ENCODE results near the gene PPP3CA.

Gene PPP3CA

GRCh38 chr4:101163936-101164335 is 183.4 kb downstream of the PPP3CA start:
- Histone ChIP-seq H3K27ac (ENCODE audit: low read depth, low read length, poor library complexity, severe bottlenecking) (no peak overlapping the region), H2AFZ (ENCODE audit: low read length) (no peak overlapping the region), H4K20me1 (ENCODE audit: insufficient read depth, low read length) (no peaks in the 10 kb centered on the region), H3K9me2 (ENCODE audit: low read depth, low read length) (no peaks in the 10 kb centered on the region), H3K27me3 (ENCODE audit: insufficient read depth, low read length) (no peaks in the 10 kb centered on the region), H3K9me3 (ENCODE audit: low read length) (no peaks in the 10 kb centered on the region), H3K4me1 (ENCODE audit: insufficient read depth, low read length, severe bottlenecking) (peaks cover 11% of the 10 kb centered on the region), H3K79me2 (ENCODE audit: insufficient read depth, low read length) (no peaks in the 10 kb centered on the region), H3K4me2 (ENCODE audit: low read length) (no peak overlapping the region), H3F3A (ENCODE audit: insufficient read depth, low read length) (no peaks in the 10 kb centered on the region), H3K9ac (ENCODE audit: low read length) (no peak overlapping the region), H3K4me3 (ENCODE audit: low read depth, low read length, poor library complexity, severe bottlenecking) (no peak overlapping the region), H3K36me3 (ENCODE audit: insufficient read depth, low read length) (no peaks in the 10 kb centered on the region)
- TF ChIP-seq EZH2 (IDR thresholded peaks at IDR 0.05; ENCODE audit: borderline replicate concordance, low read length) (no peak), CTCF (IDR thresholded peaks at IDR 0.05; ENCODE audit: low read length) (no peak)

- Histone ChIP-seq H3K79me2 (ENCODE audit: insufficient read depth, low read length) (no peaks in the 10 kb centered on the region), H3K9me2 (ENCODE audit: low read depth, low read length) (no peaks in the 10 kb centered on the region), H3K9ac (ENCODE audit: low read length) (no peak overlapping the region), H3K36me3 (ENCODE audit: insufficient read depth, low read length) (no peaks in the 10 kb centered on the region), H3K27me3 (ENCODE audit: insufficient read depth, low read length) (no peaks in the 10 kb centered on the region), H2AFZ (ENCODE audit: low read length) (no peak overlapping the region), H3K27ac (ENCODE audit: low read depth, low read length, poor library complexity, severe bottlenecking) (no peak overlapping the region), H3K4me1 (ENCODE audit: insufficient read depth, low read length, severe bottlenecking) (peaks cover 19% of the 10 kb centered on the region), H4K20me1 (ENCODE audit: insufficient read depth, low read length) (no peaks in the 10 kb centered on the region), H3K4me2 (ENCODE audit: low read length) (no peak overlapping the region), H3K4me3 (ENCODE audit: low read depth, low read length, poor library complexity, severe bottlenecking) (no peak overlapping the region), H3K9me3 (ENCODE audit: low read length) (no peaks in the 10 kb centered on the region), H3F3A (ENCODE audit: insufficient read depth, low read length) (no peaks in the 10 kb centered on the region)
- TF ChIP-seq EZH2 (IDR thresholded peaks at IDR 0.05; ENCODE audit: borderline replicate concordance, low read length) (no peak), CTCF (IDR thresholded peaks at IDR 0.05; ENCODE audit: low read length) (no peak)
These were observed 184.3 kb downstream of the PPP3CA start for GRCh38 chr4:101162990-101163380.

- no peaks in the 10 kb centered on the region for H3K27me3 ChIP-seq (ENCODE audit: insufficient read depth, low read length)
- no peaks in the 10 kb centered on the region for H3F3A ChIP-seq (ENCODE audit: insufficient read depth, low read length)
- no peaks in the 10 kb centered on the region for H3K36me3 ChIP-seq (ENCODE audit: insufficient read depth, low read length)
- no peak overlapping the region for H3K4me3 ChIP-seq (ENCODE audit: low read depth, low read length, poor library complexity, severe bottlenecking)
- H3K4me1 ChIP-seq (ENCODE audit: insufficient read depth, low read length, severe bottlenecking): peaks cover 33% of the 10 kb centered on the region
- H4K20me1 ChIP-seq (ENCODE audit: insufficient read depth, low read length): no peaks in the 10 kb centered on the region
- no peaks in the 10 kb centered on the region for H3K9me3 ChIP-seq (ENCODE audit: low read length)
- H3K4me2 ChIP-seq (ENCODE audit: low read length): no peak overlapping the region
- no peak for TF ChIP-seq EZH2 (IDR thresholded peaks at IDR 0.05; ENCODE audit: borderline replicate concordance, low read length)
- TF ChIP-seq CTCF (IDR thresholded peaks at IDR 0.05; ENCODE audit: low read length): no peak
- no peak overlapping the region for H3K9ac ChIP-seq (ENCODE audit: low read length)
- no peaks in the 10 kb centered on the region for H3K9me2 ChIP-seq (ENCODE audit: low read depth, low read length)
- H3K79me2 ChIP-seq (ENCODE audit: insufficient read depth, low read length): no peaks in the 10 kb centered on the region
- H3K27ac ChIP-seq (ENCODE audit: low read depth, low read length, poor library complexity, severe bottlenecking): no peak overlapping the region
- no peak overlapping the region for H2AFZ ChIP-seq (ENCODE audit: low read length)
These were observed 186.3 kb downstream of the PPP3CA start for GRCh38 chr4:101160792-101161592.
